GM18870 (cell line): Measurements from ENCODE around the gene P2RX4.
A peak's percentile ranks its signal among the peaks of the same experiment; 100 is the strongest.
"Not testable (repeated sequence)": the region's sequence is repeated elsewhere in the genome, so short reads cannot be mapped to it uniquely, and the experiment has no call there.

Experiments
- ATAC-seq: cut with Tn5 transposase; IDR thresholded peaks from one replicate; pipeline ENCODE4 v1.9.1; 2021; ENCODE audit warnings: moderate library complexity; ENCODE audit not compliant: unreplicated experiment

The P2RX4 gene, protein sequence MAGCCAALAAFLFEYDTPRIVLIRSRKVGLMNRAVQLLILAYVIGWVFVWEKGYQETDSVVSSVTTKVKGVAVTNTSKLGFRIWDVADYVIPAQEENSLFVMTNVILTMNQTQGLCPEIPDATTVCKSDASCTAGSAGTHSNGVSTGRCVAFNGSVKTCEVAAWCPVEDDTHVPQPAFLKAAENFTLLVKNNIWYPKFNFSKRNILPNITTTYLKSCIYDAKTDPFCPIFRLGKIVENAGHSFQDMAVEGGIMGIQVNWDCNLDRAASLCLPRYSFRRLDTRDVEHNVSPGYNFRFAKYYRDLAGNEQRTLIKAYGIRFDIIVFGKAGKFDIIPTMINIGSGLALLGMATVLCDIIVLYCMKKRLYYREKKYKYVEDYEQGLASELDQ

DNA sequence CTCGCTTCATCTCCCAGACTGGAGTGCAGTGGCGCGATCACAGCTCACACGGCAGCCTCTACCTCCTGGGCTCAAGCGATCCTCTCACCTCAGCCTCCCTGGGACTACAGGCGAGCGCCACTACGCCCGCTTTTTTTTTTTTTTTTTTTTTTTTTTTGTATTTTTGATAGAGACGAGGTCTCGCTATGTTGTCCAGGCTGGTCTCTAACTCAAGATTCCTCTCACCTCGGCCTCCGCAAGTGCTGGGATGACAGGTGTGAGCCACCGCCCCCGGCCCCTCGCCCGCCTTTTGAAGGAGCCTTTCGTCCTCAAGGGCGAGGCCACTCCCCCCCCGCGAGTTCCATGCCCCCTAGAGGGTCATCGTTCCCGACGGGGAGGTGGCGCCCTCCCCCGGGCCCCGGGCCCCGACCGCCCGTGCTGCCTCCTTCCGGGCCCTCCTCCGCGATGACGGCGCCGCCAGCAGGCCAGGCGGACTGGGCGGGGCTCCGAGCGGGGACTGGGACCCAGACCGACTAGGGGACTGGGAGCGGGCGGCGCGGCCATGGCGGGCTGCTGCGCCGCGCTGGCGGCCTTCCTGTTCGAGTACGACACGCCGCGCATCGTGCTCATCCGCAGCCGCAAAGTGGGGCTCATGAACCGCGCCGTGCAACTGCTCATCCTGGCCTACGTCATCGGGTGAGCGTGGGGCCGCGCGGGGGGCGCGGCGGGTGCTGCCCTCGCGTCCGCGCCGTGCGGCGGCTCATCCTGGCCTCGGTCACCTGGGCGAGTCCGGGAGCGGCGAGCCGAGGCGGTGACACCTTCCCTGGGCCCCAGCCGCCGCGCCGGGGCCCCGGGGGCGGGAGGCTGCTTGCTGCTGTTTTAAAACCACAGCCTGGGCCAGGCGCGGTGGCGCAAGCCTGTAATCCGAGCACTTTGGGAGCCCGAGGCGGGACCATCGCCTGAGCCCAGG is at the start of gene P2RX4:
Gene P2RX4 (plus strand): TSS at position 506 of the 949 bp plus-strand sequence. CDS start 36 bp downstream, at position 542.
- ATAC-seq = peak; percentile 55

DNA sequence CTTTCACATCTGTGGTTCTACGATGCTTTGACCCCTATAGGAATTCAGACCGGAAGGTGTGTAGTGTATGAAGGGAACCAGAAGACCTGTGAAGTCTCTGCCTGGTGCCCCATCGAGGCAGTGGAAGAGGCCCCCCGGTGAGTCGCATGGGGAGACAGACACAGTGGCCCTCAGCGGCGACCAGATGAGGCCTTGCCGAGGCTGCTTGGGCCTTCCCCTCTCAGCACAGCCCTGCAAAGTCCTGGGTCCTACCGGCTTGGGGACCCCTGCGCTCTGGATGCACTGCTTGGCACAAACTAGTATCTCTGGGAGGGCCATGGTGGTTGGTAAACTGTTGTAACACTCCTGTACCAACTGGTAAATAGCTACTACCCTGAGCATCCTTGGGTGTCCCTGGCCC is 47.5 kb upstream of the P2RX4 start:
- no peak for ATAC-seq

DNA sequence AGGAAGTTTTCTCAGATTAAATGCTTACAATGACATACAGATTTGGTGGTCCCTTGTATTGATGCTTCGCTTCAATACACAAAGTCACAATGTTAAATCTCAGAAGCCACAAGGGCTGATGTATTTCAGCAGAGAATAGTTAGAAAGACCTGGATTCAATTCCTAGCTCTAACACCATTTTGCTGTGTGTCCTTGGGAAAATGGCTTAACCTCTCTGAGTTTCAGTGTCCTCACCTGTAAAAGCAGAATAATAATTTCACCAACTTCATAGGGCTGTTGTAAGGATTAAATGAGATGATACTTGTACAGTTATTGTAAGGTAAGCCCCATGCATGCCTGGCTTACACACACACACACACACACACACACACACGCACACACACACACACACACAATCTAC is 46.9 kb upstream of the P2RX4 start:
- ATAC-seq = no peak

DNA sequence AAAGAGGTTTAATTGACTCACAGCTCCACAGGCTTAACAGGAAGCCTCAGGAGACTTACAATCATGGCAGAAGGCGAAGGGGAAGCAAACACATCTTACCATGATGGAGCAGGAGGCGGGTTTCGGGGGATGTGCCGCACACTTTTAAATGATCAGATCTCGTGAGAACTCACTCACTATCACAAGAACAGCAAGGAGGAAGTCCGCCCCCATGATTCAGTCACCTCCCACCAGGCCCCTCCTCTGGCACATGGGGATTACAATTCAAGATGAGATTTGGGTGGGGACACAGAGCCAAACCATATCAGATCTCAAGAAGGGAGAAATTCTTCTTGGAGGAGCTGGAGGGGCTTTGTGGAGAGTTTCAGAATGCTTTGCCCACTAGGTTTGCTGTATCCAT is 45.1 kb upstream of the P2RX4 start:
- ATAC-seq = not testable (repeated sequence)

DNA sequence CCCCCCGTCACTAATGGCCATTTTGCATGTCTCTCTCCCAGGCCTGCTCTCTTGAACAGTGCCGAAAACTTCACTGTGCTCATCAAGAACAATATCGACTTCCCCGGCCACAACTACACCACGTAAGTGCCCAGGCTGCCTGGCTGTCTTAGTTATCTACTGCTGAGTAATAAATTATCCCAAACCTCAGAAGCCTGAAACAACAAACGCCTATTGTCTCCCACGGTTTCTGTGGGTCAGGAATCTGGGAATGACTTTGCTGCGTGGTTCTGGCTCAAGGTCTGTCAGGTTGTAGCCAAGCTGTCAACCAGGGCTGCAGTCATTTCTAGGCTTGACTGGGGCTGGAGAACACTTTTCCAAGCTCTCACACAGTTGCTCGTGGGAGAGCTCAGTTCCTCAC is 44.6 kb upstream of the P2RX4 start:
- ATAC-seq = no peak

DNA sequence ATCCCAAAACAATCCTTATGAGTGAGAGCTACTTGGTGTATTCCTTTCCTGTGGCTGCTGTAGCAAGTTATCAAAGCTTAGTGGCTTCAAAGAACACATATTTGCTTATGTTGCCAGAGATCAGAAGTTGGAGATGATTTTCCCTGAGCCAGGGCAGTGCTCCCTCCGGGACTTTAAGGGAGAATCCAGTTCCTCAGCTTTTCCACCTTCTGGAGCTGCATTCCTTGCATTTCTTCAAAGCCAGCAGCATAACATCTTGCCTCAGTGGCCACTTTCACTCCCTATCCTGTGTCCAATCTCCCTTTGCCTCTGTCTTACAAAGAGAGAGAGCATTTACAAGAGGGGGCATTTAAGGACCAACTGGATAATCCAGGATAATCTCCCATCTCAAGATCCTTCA is 43.6 kb upstream of the P2RX4 start:
- no peak for ATAC-seq

DNA sequence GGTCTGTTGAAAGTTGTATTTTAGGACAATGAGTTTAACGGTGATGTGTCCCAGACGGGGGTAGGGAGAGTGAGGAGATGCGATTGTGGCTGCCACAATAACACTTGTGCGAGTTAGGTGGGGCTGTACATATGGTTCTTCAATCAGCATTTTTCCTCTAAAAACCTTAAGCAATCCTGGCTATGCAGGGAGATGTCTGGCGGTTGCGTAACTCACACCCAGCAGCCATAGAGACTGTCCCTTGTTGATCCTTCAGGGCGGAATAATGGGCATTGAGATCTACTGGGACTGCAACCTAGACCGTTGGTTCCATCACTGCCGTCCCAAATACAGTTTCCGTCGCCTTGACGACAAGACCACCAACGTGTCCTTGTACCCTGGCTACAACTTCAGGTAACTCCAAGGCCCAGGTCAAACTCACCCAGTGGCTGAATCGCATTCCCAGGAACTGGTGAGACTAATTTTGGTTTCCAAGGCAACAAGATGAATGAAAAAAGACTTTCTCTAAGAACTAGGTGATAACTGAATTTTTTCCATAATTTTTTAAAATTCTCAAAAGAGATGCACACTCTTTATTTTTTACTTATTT is 42.6 kb upstream of the P2RX4 start:
- ATAC-seq = no peak

DNA sequence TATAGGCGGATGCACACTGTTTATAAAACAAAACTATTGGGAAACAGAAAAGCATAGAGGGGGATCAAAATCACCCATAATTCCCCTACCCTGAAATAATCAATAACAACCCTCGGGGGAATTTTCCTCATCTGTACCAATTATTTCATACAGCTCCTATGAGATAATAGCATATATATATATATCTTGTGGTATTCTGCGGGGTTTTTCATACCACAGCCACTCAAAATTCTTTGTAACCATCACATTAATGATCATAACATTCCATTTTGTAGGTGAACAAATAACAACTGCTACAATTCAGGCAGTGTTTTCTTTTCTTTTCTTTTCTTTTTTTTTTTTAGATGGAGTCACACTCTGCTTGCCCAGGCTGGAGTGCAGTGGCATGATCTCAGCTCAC is 42.0 kb upstream of the P2RX4 start:
- no peak for ATAC-seq

DNA sequence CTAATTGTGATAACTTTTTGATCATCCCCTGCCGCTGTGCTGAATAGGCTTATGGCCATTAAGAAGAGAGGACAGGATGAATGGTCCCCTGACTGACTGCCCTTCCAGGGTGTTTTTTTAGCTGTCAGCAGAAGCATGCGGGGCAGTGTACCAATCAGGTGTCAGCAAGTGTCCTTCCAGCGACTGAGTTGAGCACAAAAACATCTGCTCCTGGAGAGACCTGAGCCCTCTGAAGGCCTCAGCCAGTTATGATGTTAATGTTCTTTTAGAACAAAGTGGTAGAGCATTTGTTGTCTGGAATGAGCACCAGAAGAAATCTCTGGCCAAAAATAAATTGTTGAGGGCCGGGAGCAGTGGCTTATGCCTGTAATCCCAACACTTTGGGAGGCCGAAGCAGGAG is 39.8 kb upstream of the P2RX4 start:
- no peak for ATAC-seq

DNA sequence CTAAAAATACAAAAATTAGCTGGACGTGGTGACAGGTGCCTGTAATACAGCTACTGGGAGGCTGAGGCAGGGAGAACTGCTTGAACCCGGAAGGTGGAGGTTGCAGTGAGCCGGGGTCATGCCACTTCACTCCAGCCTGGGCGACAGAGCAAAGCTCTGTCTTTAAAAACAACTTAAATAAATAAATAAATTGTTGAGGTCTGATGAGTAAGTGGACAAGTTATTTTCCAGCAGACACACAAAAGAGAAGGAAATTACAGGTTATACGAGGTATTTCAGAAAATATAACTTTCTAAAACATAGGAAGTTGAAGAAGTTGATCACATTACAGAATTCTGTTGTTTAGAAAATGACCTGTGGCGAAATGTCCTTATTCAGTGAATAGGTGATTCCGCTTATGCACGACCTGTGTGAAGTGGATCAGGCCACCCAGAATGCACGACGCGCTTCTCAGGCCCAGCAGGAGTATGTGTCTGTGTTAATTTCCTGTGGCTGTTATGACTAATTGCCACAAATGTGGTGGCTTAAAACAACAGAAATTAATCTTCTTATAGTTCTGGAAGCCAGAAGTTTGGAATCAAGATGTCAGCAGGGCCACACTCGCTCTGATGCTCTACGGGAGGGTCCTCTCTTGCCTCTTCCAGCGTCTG is 39.2 kb upstream of the P2RX4 start:
- no peak for ATAC-seq

DNA sequence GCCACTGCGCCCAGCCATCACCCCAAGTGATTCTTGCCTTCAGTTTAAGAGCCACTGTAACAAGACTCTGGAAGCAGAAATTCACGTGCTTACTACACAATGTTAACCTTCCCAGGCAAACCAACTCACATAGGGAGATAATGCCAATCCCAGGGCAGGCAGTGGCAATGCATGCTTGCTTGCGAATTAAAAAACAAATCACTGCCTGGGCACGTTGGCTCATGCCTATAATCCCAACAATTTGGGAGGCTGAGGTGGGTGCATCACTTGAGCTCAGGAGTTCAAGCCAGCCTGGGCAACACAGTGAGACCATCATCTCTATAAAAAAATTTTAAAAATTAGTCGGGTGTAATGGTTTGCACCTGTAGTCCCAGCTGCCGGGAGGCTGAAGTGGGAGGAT is 37.8 kb upstream of the P2RX4 start:
- no peak for ATAC-seq

DNA sequence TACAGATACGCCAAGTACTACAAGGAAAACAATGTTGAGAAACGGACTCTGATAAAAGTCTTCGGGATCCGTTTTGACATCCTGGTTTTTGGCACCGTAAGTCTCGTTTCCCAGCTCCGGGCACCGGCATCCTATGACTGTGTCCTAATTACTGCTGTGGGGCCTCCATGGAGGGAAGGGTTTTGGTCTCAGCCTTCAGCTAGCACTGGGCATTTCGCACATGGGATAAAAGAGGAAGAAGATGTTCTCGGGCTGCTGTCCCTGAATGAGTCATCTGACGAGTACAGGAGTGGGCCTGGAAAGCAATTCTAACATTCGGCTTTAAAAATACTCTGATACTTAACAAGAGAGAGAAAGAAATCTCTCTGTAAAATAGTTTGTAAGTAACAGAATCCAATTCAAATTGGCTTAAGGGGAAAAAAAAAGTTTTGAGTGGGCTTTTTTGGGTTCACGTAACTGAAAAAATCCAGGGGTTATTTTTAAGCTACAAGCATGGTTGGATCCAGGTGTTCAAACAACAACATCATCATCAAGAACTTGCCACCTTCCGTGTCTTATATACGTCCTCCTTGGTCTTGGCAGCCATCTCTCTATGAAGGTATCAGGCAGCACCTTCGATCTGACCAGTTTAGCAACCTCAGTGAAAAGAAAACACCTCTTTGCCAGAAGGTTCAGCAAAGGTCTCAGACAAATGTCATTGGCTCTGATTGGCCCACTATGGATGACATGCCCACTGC is 34.4 kb upstream of the P2RX4 start:
- ATAC-seq = no peak

DNA sequence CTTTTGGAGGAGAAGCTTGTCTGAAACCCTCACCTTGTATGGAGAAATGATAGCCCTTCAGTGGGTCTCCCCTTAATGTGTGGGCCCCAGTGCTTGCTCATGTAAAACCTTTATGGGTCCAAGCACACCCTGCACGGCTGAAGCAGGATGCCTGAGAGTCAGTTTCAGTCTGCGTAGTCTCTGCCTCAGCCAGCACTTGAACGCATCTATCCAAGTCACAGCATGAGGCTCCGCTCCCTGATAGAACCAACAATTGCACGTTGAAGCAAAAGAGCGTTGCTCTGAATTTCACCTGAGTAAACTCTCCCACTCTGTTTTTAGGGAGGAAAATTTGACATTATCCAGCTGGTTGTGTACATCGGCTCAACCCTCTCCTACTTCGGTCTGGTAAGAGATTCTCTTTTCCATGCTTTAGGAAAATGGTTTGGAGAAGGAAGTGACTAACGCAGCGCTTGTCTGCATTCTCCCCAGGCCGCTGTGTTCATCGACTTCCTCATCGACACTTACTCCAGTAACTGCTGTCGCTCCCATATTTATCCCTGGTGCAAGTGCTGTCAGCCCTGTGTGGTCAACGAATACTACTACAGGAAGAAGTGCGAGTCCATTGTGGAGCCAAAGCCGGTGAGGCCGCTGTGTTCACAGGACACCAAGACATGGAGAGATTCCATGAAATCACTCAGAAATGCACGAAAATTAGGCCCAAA is 33.0 kb upstream of the P2RX4 start:
- ATAC-seq = no peak

DNA sequence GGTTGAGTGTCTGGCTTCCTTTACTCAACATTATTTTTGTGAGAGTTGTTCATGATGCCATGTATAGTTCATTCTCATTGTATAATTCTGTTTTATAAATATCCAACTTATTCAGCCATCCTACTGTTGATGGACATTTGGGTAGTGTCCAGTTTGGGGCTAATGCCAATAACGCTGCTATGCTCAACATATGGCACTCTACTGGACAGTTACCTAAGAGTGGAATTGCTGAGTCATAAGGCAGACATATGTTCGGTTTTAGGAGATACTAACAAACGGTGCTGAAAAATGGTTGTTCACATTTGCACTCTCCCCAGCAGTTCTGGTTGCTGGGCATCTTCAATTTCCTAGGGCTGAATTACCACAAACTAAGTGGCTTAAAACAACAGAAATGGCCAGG is 28.7 kb upstream of the P2RX4 start:
- ATAC-seq = no peak

DNA sequence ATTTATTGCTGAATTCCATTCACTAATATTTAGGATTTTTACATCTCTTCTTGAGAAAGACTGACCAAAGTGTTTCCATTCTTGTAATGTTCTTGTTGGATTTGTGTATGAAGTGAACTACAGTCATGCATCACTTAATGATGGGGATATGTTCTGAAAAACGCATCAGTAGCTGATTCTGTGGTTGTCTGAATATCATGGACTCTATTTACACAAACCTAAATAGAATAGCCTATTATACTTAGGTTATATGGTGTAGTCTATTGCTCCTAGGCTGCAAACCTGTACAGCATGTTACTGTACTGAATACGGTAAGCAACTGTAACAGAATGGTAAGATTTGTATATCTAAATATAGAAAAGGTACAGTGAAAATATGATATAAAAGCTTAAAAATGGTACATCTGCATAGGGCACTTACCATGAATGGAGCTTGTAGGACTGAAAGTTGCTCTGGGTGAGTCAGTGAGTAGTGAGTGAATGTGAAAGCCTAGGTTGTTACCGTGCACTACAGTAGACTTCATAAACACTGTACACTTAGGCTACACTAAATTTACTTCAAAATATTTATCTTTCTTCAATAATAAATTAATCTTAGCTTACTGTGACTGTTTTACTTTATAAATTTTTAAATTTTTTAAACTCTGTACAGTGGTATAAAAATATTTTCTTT is 27.6 kb upstream of the P2RX4 start:
- ATAC-seq = no peak

DNA sequence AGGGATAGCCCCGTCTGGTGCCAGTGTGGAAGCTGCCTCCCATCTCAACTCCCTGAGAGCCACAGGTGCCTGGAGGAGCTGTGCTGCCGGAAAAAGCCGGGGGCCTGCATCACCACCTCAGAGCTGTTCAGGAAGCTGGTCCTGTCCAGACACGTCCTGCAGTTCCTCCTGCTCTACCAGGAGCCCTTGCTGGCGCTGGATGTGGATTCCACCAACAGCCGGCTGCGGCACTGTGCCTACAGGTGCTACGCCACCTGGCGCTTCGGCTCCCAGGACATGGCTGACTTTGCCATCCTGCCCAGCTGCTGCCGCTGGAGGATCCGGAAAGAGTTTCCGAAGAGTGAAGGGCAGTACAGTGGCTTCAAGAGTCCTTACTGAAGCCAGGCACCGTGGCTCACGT is 25.5 kb upstream of the P2RX4 start:
- no peak for ATAC-seq

DNA sequence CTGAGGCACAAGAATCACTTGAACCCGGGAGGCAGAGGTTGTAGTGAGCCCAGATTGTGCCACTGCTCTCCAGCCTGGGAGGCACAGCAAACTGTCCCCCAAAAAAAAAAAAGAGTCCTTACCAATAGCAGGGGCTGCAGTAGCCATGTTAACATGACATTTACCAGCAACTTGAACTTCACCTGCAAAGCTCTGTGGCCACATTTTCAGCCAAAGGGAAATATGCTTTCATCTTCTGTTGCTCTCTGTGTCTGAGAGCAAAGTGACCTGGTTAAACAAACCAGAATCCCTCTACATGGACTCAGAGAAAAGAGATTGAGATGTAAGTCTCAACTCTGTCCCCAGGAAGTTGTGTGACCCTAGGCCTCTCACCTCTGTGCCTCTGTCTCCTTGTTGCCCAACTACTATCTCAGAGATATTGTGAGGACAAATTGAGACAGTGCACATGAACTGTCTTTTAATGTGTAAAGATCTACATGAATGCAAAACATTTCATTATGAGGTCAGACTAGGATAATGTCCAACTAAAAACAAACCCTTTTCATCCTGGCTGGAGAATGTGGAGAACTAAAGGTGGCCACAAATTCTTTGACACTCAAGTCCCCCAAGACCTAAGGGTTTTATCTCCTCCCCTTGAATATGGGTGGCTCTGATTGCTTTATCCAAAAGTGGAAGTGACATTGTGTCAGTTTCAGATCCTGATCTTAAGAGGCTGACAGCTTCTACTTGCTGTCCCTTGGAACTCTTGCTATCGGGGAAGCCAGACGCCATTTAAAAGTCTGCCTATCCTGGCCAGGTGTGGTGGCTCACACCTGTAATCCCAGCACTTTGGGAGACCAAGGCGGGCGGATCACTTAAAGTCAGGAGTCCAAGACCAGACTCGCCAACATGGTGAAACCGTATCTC is 24.7 kb upstream of the P2RX4 start:
- no peak for ATAC-seq

DNA sequence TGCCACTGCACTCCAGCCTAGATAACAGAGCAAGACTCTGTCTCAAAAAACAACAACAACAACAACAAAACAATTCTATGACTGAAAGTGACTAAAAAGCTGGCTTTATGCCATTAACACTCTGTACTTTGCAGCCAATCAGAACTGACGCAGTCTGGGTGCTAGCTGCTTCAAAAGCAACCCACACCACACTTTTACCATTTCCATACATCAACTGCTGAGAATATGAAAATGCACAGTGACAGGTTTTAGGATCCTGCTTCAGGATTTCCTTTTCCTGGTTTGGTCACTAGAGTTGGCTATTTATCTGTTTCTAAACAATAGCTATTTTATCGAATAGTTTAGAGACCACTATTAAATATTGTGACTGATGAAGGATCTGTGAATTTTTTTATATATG is 23.1 kb upstream of the P2RX4 start:
- ATAC-seq = no peak
